SK-N-SH (cell line): ENCODE data around the gene SLC52A3. TPM values are rescaled to one million over a fixed set of nuclear protein-coding genes. Genes with fewer than 3 reads are reported as not detected.

Experiments used
- CTCF ChIA-PET: fragments of 300-600, 350-600 bp; formaldehyde crosslinking; extraction: SDS; loops from one replicate; lab custom pipeline; 2021; lab: Yijun Ruan, JAX
- POLR2A ChIA-PET: fragments of 350-600 bp; sonication (Branson Sonifier 250); formaldehyde crosslinking; extraction: SDS; loops from one replicate; lab custom pipeline; 2020; ENCODE audit warnings: antibody characterized with exemption, inconsistent platforms; lab: Yijun Ruan, JAX
- DNase-seq: peaks from one replicate; pipeline ENCODE4 v3.0.0; 2012
- H2AFZ ChIP-seq: fragments of 200-600 bp; sonication (generic); 2 replicates; pipeline ENCODE4 v1.8.1; 2016; ENCODE audit warnings: antibody characterized with exemption, mild to moderate bottlenecking, low read depth
- H3F3A ChIP-seq: fragments of 200-600 bp; sonication (generic); replicated peaks from 2 replicates; pipeline ENCODE3; 2016; ENCODE audit warnings: antibody characterized with exemption, mild to moderate bottlenecking; ENCODE audit not compliant: insufficient read depth
- H3K27ac ChIP-seq, 2 experiments: fragments of 200-500 bp in 1 of 2; fragments of 200-600 bp in 1 of 2; sonication (Bioruptor generic) in 1 of 2; sonication (generic), shearing (Covaris generic) in 1 of 2; 2 replicates each; pipeline versions ENCODE4 v1.5.1 to v1.6.1; 2014 to 2016; ENCODE audit warnings: low read depth in 2 of 2, inconsistent platforms in 1 of 2, low read length in 1 of 2, mild to moderate bottlenecking in 1 of 2, mixed read lengths in 1 of 2
- H3K27me3 ChIP-seq: fragments of 200-600 bp; sonication (generic), shearing (Covaris generic); 2 replicates; pipeline ENCODE4 v1.6.1; 2016; ENCODE audit warnings: mixed run types; ENCODE audit not compliant: insufficient read depth
- H3K36me3 ChIP-seq, 2 experiments: fragments of 200-500 bp in 1 of 2; fragments of 200-600 bp in 1 of 2; sonication (Bioruptor generic) in 1 of 2; sonication (generic) in 1 of 2; replicated peaks in 1 of 2; 2 replicates each; pipeline versions ENCODE3 to v1.5.1; 2014 to 2016; ENCODE audit warnings: low read length in 1 of 2, mild to moderate bottlenecking in 1 of 2; ENCODE audit not compliant: insufficient read depth in 2 of 2, control insufficient read depth in 1 of 2
- H3K4me1 ChIP-seq, 2 experiments: fragments of 200-500 bp in 1 of 2; fragments of 200-600 bp in 1 of 2; sonication (Bioruptor generic) in 1 of 2; sonication (generic), shearing (Covaris generic) in 1 of 2; 2 replicates each; pipeline versions ENCODE4 v1.5.1 to v1.6.1; 2014 to 2016; ENCODE audit warnings: low read depth in 1 of 2, low read length in 1 of 2, mixed run types in 1 of 2; ENCODE audit not compliant: insufficient read depth in 2 of 2, control insufficient read depth in 1 of 2
- H3K4me2 ChIP-seq: fragments of 200-600 bp; sonication (generic), shearing (Covaris generic); 2 replicates; pipeline ENCODE4 v1.6.1; 2017; ENCODE audit warnings: mixed run types
- H3K4me3 ChIP-seq, 2 experiments: fragments of 200-500 bp in 1 of 2; fragments of 200-600 bp in 1 of 2; sonication (Bioruptor generic) in 1 of 2; sonication (generic), shearing (Covaris generic) in 1 of 2; 2 replicates each; pipeline versions ENCODE4 v1.5.1 to v1.8.1; 2014 to 2016; ENCODE audit warnings: low read depth in 2 of 2, inconsistent platforms in 1 of 2, low read length in 1 of 2, mild to moderate bottlenecking in 1 of 2, mixed read lengths in 1 of 2, moderate library complexity in 1 of 2
- H3K79me2 ChIP-seq: fragments of 200-600 bp; sonication (generic); 2 replicates; pipeline ENCODE4 v1.8.1; 2017; ENCODE audit warnings: mild to moderate bottlenecking; ENCODE audit not compliant: insufficient read depth
- H3K9ac ChIP-seq: fragments of 200-600 bp; sonication (generic); 2 replicates; pipeline ENCODE4 v1.6.1; 2017; ENCODE audit warnings: mixed run types
- H3K9me2 ChIP-seq: fragments of 200-600 bp; sonication (generic); 2 replicates; pipeline ENCODE4 v1.6.1; 2017; ENCODE audit warnings: mixed run types
- H3K9me3 ChIP-seq: fragments of 200-600 bp; sonication (generic); 2 replicates; pipeline ENCODE4 v1.6.1; 2017; ENCODE audit warnings: mixed run types, mild to moderate bottlenecking, moderate library complexity
- H4K20me1 ChIP-seq: fragments of 200-600 bp; sonication (generic); 2 replicates; pipeline ENCODE4 v1.6.1; 2017; ENCODE audit warnings: mild to moderate bottlenecking, mixed run types; ENCODE audit not compliant: insufficient read depth
- CTCF ChIP-seq: fragments of 200-600 bp; sonication (generic); IDR thresholded peaks from 2 replicates; pipeline ENCODE4 v1.6.1; 2017; ENCODE audit warnings: antibody characterized with exemption, mild to moderate bottlenecking, moderate library complexity
- ELF1 ChIP-seq: IDR thresholded peaks from 2 replicates; pipeline ENCODE4 v1.4.0; 2012
- EZH2phosphoT487 ChIP-seq: fragments of 200-600 bp; sonication (generic); IDR thresholded peaks from 2 replicates; pipeline ENCODE4 v1.6.1; 2017; ENCODE audit warnings: low read depth, mixed run types, mild to moderate bottlenecking, antibody characterized with exemption, moderate library complexity, borderline replicate concordance
- FOXJ3 ChIP-seq: sonication (generic); formaldehyde crosslinking; IDR thresholded peaks from 2 replicates; pipeline ENCODE4 v1.5.1; 2020; ENCODE audit warnings: mild to moderate bottlenecking, missing genetic modification reagents
- GATA2 ChIP-seq: sonication (generic); formaldehyde crosslinking; IDR thresholded peaks from 2 replicates; pipeline ENCODE4 v1.5.0; 2020; ENCODE audit warnings: mild to moderate bottlenecking, missing genetic modification reagents
- MEF2A ChIP-seq: IDR thresholded peaks from 2 replicates; pipeline ENCODE4 v1.4.0; 2012; ENCODE audit warnings: low read depth, borderline replicate concordance
- NFIC ChIP-seq: IDR thresholded peaks from 2 replicates; pipeline ENCODE4 v1.4.0; 2012; ENCODE audit warnings: borderline replicate concordance
- RXRA ChIP-seq: IDR thresholded peaks from 2 replicates; pipeline ENCODE4 v1.4.0; 2012; ENCODE audit warnings: low read depth, mild to moderate bottlenecking, borderline replicate concordance
- TCF12 ChIP-seq: IDR thresholded peaks from 2 replicates; pipeline ENCODE4 v1.4.0; 2012
- YY1 ChIP-seq: IDR thresholded peaks from 2 replicates; pipeline ENCODE4 v1.4.0; 2012; ENCODE audit warnings: low read depth, mild to moderate bottlenecking
- ZBTB33 ChIP-seq: IDR thresholded peaks from 2 replicates; pipeline ENCODE4 v1.4.0; 2012; ENCODE audit warnings: low read depth, borderline replicate concordance
- WGBS: methylation state at CpG from one replicate; pipeline ENCODE4 v1.1.6; 2017; ENCODE audit warnings: low lambda C conversion rate; 5-methylcytosine and 5-hydroxymethylcytosine counted together
- polyA plus RNA-seq, 3 experiments: library from polyadenylated mRNA; depleted of rRNA; stranded (reverse); fragments of >200 nt; gene quantifications; 2 replicates each; pipeline ENCODE4 v1.2.3, GENCODE V29; 2012
- TF ChIP-seq, protein P1 (sequence below): IDR thresholded peaks from 2 replicates; pipeline ENCODE4 v1.6.1; 2012; ENCODE audit warnings: mild to moderate bottlenecking, low read depth, low read length, moderate library complexity

Gene SLC52A3
- polyA plus RNA-seq, 1 of the 3 experiments (the other 2 are of a cell fraction) = not detected

GRCh38 chr20:787825-788224 is 19.5 kb upstream of the SLC52A3 start:
- no peaks in the 10 kb centered on the region for H3K4me1 ChIP-seq
- H3K27me3 ChIP-seq = no peaks in the 10 kb centered on the region
- CTCF ChIA-PET = interaction anchor here (1.4 kb wide), 1 partner anchor 27 kb away, joined by 3 read pairs; no protein-coding TSS in a partner anchor
- no peaks in the 10 kb centered on the region for H3K9me2 ChIP-seq
- H3K9me3 ChIP-seq = no peaks in the 10 kb centered on the region
- no peaks in the 10 kb centered on the region for H3F3A ChIP-seq
- 0% methylated on average over 1 of the region's 1 CpG for WGBS
- H3K36me3 ChIP-seq = no peaks in the 10 kb centered on the region
- no peak for TF ChIP-seq FOXJ3
- TF ChIP-seq, protein P1, sequence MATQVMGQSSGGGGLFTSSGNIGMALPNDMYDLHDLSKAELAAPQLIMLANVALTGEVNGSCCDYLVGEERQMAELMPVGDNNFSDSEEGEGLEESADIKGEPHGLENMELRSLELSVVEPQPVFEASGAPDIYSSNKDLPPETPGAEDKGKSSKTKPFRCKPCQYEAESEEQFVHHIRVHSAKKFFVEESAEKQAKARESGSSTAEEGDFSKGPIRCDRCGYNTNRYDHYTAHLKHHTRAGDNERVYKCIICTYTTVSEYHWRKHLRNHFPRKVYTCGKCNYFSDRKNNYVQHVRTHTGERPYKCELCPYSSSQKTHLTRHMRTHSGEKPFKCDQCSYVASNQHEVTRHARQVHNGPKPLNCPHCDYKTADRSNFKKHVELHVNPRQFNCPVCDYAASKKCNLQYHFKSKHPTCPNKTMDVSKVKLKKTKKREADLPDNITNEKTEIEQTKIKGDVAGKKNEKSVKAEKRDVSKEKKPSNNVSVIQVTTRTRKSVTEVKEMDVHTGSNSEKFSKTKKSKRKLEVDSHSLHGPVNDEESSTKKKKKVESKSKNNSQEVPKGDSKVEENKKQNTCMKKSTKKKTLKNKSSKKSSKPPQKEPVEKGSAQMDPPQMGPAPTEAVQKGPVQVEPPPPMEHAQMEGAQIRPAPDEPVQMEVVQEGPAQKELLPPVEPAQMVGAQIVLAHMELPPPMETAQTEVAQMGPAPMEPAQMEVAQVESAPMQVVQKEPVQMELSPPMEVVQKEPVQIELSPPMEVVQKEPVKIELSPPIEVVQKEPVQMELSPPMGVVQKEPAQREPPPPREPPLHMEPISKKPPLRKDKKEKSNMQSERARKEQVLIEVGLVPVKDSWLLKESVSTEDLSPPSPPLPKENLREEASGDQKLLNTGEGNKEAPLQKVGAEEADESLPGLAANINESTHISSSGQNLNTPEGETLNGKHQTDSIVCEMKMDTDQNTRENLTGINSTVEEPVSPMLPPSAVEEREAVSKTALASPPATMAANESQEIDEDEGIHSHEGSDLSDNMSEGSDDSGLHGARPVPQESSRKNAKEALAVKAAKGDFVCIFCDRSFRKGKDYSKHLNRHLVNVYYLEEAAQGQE = no peak
- no peak for TF ChIP-seq RXRA
- TF ChIP-seq ELF1 = no peak
- TF ChIP-seq MEF2A = no peak
- TF ChIP-seq YY1 = no peak
- TF ChIP-seq TCF12 = no peak
- TF ChIP-seq EZH2phosphoT487 = no peak
- no peak for TF ChIP-seq ZBTB33
- TF ChIP-seq CTCF = no peak
- no peak for TF ChIP-seq GATA2 (CRISPR knock-in tag)
- no peak for TF ChIP-seq NFIC
- TF ChIP-seq, all 33 proteins: peak for 0
- no peak overlapping the region for H3K4me3 ChIP-seq
- no peak overlapping the region for H3K27ac ChIP-seq
- H4K20me1 ChIP-seq = no peaks in the 10 kb centered on the region
- H3K79me2 ChIP-seq = no peaks in the 10 kb centered on the region
- no peak overlapping the region for H3K9ac ChIP-seq
- DNase-seq = no peak
- POLR2A ChIA-PET = no interaction called here
- H3K4me2 ChIP-seq = no peak overlapping the region
- H2AFZ ChIP-seq = no peak overlapping the region
